OCI-LY1 (cell line): ENCODE measurements around the gene IL1RAP.

Experiments
- EZH2 ChIP-seq: fragments of 200-600 bp; sonication (generic), shearing (Covaris generic); IDR thresholded peaks from 2 replicates; pipeline ENCODE4 v1.8.0; 2017; ENCODE audit warnings: borderline replicate concordance, mixed run types, mild to moderate bottlenecking, antibody characterized with exemption, low read length, moderate library complexity, mixed read lengths
- TF ChIP-seq, protein P1 (sequence below): fragments of 200-600 bp; sonication (generic), shearing (Covaris generic); IDR thresholded peaks from 2 replicates; pipeline ENCODE4 v1.5.1; 2017; ENCODE audit warnings: mild to moderate bottlenecking, antibody characterized with exemption, low read length, moderate library complexity, mixed read lengths

DNA sequence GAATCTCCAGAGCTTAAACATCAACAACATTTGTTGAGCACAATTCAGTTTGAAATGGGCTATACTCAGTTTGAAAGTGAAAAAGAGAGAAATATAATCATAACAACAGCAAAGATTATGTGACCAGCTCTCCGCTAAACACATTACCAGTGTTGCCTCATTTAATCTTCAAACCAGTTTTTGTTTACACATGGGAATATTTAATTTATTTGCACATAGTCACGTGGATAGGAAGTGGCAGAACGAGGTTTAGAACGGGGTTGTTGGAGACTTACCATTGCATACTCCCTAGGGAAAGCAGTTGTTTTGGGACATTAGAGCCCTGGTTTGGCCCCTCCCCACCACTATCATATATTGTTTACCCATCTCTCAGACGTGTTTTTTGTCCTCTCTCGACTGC, 77.2 kb downstream of the IL1RAP start:
- TF ChIP-seq, protein P1, sequence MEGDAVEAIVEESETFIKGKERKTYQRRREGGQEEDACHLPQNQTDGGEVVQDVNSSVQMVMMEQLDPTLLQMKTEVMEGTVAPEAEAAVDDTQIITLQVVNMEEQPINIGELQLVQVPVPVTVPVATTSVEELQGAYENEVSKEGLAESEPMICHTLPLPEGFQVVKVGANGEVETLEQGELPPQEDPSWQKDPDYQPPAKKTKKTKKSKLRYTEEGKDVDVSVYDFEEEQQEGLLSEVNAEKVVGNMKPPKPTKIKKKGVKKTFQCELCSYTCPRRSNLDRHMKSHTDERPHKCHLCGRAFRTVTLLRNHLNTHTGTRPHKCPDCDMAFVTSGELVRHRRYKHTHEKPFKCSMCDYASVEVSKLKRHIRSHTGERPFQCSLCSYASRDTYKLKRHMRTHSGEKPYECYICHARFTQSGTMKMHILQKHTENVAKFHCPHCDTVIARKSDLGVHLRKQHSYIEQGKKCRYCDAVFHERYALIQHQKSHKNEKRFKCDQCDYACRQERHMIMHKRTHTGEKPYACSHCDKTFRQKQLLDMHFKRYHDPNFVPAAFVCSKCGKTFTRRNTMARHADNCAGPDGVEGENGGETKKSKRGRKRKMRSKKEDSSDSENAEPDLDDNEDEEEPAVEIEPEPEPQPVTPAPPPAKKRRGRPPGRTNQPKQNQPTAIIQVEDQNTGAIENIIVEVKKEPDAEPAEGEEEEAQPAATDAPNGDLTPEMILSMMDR = no peak
- no peak for TF ChIP-seq EZH2
